Suprapubic skin (tissue), 3 donors: ENCODE measurements around the gene TTC39C.

Experiments used
- CTCF ChIP-seq, 2 donors: fragments of 200-600 bp in 1 of 2; fragments of 450-650 bp in 1 of 2; sonication (generic) in 1 of 2; IDR thresholded peaks; one replicate each; pipeline ENCODE4 v1.5.1; 2016 to 2019; ENCODE audit warnings: antibody characterized with exemption in 2 of 2, mild to moderate bottlenecking in 1 of 2, moderate library complexity in 1 of 2
- EP300 ChIP-seq: sonication (generic); formaldehyde crosslinking; IDR thresholded peaks from one replicate; pipeline ENCODE4 v1.6.1; 2017; ENCODE audit warnings: antibody characterized with exemption

- TF ChIP-seq CTCF (IDR thresholded peaks at IDR 0.05) (no peak), EP300 (no peak)
Measured at GRCh38 chr18:24112464-24112863, 97.9 kb downstream of the TTC39C start.
